GM23248 (cell line): ENCODE measurements around the gene SUPT3H.

ENCODE experiments used
- EZH2 ChIP-seq: fragments of 200-600 bp; sonication (generic); IDR thresholded peaks from 2 replicates; pipeline ENCODE4 v1.6.1; 2018; ENCODE audit warnings: antibody characterized with exemption, mild to moderate bottlenecking; ENCODE audit not compliant: insufficient read depth, poor library complexity, severe bottlenecking
- EZH2phosphoT487 ChIP-seq: fragments of 200-600 bp; sonication (generic); IDR thresholded peaks from 2 replicates; pipeline ENCODE4 v1.6.1; 2018; ENCODE audit warnings: antibody characterized with exemption, moderate library complexity, mild to moderate bottlenecking, low read depth; ENCODE audit not compliant: insufficient read depth

DNA sequence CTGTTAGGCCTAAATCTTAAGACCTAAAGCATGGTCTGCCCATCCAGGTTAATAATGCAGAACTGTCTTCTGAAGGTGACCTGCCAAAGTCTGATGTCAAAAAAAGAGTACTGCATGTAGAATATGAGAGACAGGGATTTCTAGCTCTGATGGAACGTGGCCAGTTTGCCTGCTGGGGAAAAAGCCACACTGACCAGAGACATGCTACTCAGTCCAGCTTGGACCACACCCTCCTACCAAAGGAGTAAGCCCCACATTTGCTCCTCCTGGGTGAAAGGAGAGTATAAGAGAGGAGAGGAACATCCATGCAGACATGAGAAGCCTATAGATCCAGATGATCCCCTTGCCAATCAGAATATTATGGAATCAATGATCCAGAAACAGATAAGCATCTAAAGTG lies 279.5 kb downstream of the SUPT3H start:
- TF ChIP-seq EZH2phosphoT487: no peak
- TF ChIP-seq EZH2: no peak
